IMR-90 (cell line): ENCODE data around the gene TMEM205.

Source experiments
- BHLHE40 ChIP-seq: fragments of 150-350 bp; IDR thresholded peaks from 2 replicates; pipeline ENCODE4 v1.6.1; 2016; ENCODE audit warnings: mild to moderate bottlenecking, low read depth, low read length
- CEBPB ChIP-seq: IDR thresholded peaks from 2 replicates; pipeline ENCODE4 v1.6.1; 2012; ENCODE audit warnings: low read depth, low read length, improper control_type of control experiment
- CHD1 ChIP-seq: IDR thresholded peaks from 2 replicates; pipeline ENCODE4 v1.6.1; 2012; ENCODE audit warnings: low read depth, low read length, improper control_type of control experiment
- CTCF ChIP-seq: conservative IDR thresholded peaks from 2 replicates; pipeline ENCODE4 v1.5.1; 2012; ENCODE audit warnings: mild to moderate bottlenecking, low read depth, low read length, improper control_type of control experiment
- ELK1 ChIP-seq: fragments of 150-350 bp; IDR thresholded peaks from 2 replicates; pipeline ENCODE4 v1.6.1; 2016; ENCODE audit warnings: low read depth, mild to moderate bottlenecking, low read length, moderate library complexity, borderline replicate concordance
- MAFK ChIP-seq: IDR thresholded peaks from 2 replicates; pipeline ENCODE4 v1.6.1; 2012; ENCODE audit warnings: low read depth, low read length, improper control_type of control experiment
- MXI1 ChIP-seq: IDR thresholded peaks from 2 replicates; pipeline ENCODE4 v1.6.1; 2012; ENCODE audit warnings: low read depth, mild to moderate bottlenecking, low read length, moderate library complexity, borderline replicate concordance
- POLR2A ChIP-seq: IDR thresholded peaks from 2 replicates; pipeline ENCODE4 v1.6.1; 2012; ENCODE audit warnings: mild to moderate bottlenecking, low read depth, low read length
- RAD21 ChIP-seq: IDR thresholded peaks from 2 replicates; pipeline ENCODE4 v1.6.1; 2012; ENCODE audit warnings: low read length, improper control_type of control experiment
- RCOR1 ChIP-seq: IDR thresholded peaks from 2 replicates; pipeline ENCODE4 v1.6.1; 2012; ENCODE audit warnings: mild to moderate bottlenecking, low read length, improper control_type of control experiment; ENCODE audit not compliant: insufficient replicate concordance
- SMC3 ChIP-seq: fragments of 150-350 bp; IDR thresholded peaks from 2 replicates; pipeline ENCODE4 v1.6.1; 2016; ENCODE audit warnings: low read depth, mild to moderate bottlenecking, antibody characterized with exemption, low read length, moderate library complexity
- USF2 ChIP-seq: fragments of 150-350 bp; IDR thresholded peaks from 2 replicates; pipeline ENCODE4 v1.6.1; 2017; ENCODE audit warnings: mild to moderate bottlenecking, antibody characterized with exemption, low read length, low read depth

GRCh38 chr19:11373166-11373884 lies 27.3 kb upstream of the TMEM205 start:
- no peak for TF ChIP-seq CHD1
- TF ChIP-seq POLR2A, result no peak
- no peak for TF ChIP-seq CTCF
- no peak for TF ChIP-seq RCOR1
- peak; percentile 38; the same call in 1 of the 2 replicates for TF ChIP-seq MXI1
- TF ChIP-seq RAD21, result no peak
- no peak for TF ChIP-seq MAFK
- TF ChIP-seq USF2, result no peak
- TF ChIP-seq BHLHE40, result no peak
- TF ChIP-seq ELK1, result no peak
- TF ChIP-seq CEBPB, result no peak
- TF ChIP-seq SMC3, result no peak
